LNCAP (cell line): Measurements from ENCODE around the gene ADGRG6.

ENCODE experiments used
- TF ChIP-seq, protein P1 (sequence below): fragments of 450-650 bp; IDR thresholded peaks from 2 replicates; pipeline ENCODE4 v1.5.1; 2017; ENCODE audit warnings: mild to moderate bottlenecking

Gene ADGRG6

GRCh38 chr6:142361345-142361744 lies 59.5 kb downstream of the ADGRG6 start:
- TF ChIP-seq, protein P1, sequence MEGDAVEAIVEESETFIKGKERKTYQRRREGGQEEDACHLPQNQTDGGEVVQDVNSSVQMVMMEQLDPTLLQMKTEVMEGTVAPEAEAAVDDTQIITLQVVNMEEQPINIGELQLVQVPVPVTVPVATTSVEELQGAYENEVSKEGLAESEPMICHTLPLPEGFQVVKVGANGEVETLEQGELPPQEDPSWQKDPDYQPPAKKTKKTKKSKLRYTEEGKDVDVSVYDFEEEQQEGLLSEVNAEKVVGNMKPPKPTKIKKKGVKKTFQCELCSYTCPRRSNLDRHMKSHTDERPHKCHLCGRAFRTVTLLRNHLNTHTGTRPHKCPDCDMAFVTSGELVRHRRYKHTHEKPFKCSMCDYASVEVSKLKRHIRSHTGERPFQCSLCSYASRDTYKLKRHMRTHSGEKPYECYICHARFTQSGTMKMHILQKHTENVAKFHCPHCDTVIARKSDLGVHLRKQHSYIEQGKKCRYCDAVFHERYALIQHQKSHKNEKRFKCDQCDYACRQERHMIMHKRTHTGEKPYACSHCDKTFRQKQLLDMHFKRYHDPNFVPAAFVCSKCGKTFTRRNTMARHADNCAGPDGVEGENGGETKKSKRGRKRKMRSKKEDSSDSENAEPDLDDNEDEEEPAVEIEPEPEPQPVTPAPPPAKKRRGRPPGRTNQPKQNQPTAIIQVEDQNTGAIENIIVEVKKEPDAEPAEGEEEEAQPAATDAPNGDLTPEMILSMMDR, result no peak

- TF ChIP-seq, protein P1, result no peak
These were observed 60.3 kb downstream of the ADGRG6 start for GRCh38 chr6:142361779-142362750.

DNA sequence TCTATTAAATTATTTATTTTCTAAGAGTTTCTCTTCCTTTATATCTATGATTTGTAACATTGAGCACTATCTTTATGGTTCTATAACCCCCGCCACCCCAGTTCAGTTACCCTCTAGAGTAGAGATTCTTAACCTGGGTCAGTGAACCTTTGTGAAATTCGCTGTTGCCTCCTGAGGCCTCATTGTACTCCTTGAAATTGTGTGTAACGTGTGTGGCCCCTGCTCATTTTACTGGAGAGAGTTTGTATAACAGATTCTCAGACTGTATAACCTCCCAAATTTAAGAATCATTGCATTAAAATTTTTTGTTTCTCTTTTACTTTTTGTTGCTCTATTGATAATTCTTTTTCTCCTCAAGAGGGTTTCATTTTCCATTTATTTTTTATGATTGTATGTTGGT lies 65.3 kb downstream of the ADGRG6 start:
- TF ChIP-seq, protein P1, result no peak

GRCh38 chr6:142367501-142368018 lies 65.8 kb downstream of the ADGRG6 start:
- TF ChIP-seq, protein P1, result no peak

DNA sequence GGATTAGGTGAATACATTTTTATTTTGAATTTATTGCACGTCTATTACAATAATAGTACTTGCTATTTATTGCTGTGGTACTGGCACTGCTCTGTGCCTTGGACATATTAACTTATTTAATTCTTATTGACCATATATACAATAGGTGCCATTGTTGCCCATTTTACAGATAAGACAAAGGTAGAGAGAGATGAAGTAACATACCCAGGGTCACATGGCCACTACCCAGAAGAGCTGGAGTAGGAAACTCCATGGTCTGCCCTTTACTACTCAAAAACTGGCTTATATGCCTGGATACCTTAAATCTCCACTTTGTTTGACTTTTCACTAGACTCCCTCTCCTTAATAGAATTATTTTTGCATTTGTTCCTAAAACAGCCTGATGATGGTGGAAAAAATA lies 67.5 kb downstream of the ADGRG6 start:
- TF ChIP-seq, protein P1, result no peak

- TF ChIP-seq, protein P1, result no peak
These were observed 70.5 kb downstream of the ADGRG6 start for GRCh38 chr6:142372348-142372747.

GRCh38 chr6:142373268-142374090 lies 71.7 kb downstream of the ADGRG6 start:
- TF ChIP-seq, protein P1, result no peak
